Transverse colon (tissue), 3 donors: ENCODE measurements around the gene TPD52L2.

Source experiments
- POLR2A ChIP-seq: fragments of 450-650 bp; IDR thresholded peaks from one replicate; pipeline ENCODE4 v1.6.1; 2016; ENCODE audit warnings: antibody characterized with exemption, mild to moderate bottlenecking, moderate library complexity
- TF ChIP-seq, protein P1 (sequence below), 5 experiments: fragments of 200-600 bp in 3 of 5; fragments of 450-650 bp in 2 of 5; sonication (generic) in 3 of 5; IDR thresholded peaks; 1 replicate in 2 of 5; 2 replicates in 3 of 5; pipeline ENCODE4 v1.5.1; 2016 to 2017; ENCODE audit warnings: antibody characterized with exemption in 5 of 5, inconsistent platforms in 3 of 5, mild to moderate bottlenecking in 2 of 5, moderate library complexity in 1 of 5

DNA sequence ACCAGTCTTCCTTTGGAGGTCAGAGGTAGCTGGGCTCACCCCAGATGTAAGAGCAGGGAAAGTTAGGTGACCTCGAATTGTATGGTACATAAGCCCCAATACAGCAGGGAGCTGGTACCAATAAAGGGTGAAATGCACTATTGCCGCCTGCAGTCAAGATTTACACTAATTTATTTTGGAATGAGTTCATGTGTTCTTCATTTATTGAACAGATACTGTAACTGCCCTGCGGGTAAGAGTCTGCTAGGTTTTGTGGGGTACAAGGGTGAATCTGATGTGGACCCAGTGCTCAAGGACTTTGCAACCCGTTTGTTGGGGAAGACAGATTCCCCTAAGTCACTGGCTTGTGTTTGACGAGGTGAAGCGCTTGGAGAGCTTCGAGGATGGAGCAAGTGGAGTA, 27.3 kb downstream of the TPD52L2 start:
- TF ChIP-seq, protein P1, sequence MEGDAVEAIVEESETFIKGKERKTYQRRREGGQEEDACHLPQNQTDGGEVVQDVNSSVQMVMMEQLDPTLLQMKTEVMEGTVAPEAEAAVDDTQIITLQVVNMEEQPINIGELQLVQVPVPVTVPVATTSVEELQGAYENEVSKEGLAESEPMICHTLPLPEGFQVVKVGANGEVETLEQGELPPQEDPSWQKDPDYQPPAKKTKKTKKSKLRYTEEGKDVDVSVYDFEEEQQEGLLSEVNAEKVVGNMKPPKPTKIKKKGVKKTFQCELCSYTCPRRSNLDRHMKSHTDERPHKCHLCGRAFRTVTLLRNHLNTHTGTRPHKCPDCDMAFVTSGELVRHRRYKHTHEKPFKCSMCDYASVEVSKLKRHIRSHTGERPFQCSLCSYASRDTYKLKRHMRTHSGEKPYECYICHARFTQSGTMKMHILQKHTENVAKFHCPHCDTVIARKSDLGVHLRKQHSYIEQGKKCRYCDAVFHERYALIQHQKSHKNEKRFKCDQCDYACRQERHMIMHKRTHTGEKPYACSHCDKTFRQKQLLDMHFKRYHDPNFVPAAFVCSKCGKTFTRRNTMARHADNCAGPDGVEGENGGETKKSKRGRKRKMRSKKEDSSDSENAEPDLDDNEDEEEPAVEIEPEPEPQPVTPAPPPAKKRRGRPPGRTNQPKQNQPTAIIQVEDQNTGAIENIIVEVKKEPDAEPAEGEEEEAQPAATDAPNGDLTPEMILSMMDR (IDR thresholded peaks at IDR 0.05) = no peak
- no peak for TF ChIP-seq POLR2A
